Natural killer cell treated with Interleukin-12 subunit alpha and Interleukin-12 subunit beta and Interleukin-15 and Interleukin-18, amount 100 ng/mL, for 72 hours (primary cell): Measurements from ENCODE around the gene JARID2. TPM values are rescaled to one million over a fixed set of nuclear protein-coding genes. Genes with fewer than 3 reads are reported as not detected.
"Not testable (repeated sequence)": the region's sequence is repeated elsewhere in the genome, so short reads cannot be mapped to it uniquely, and the experiment has no call there.

Experiments used
- ATAC-seq, 2 donors: fragments of 150-1000 bp; cut with Tn5 transposase in 1 of 2; sonication (Bioruptor Pico), chemical (Tn5 transposase) in 1 of 2; 2 replicates each; pipeline ENCODE4 v1.10.0; 2021
- DNase-seq: peaks from one replicate; pipeline ENCODE4 v3.0.0; 2022; ENCODE audit warnings: low spot score
- H3K27ac Mint-ChIP-seq, 2 donors: 1 replicate in 1 of 2; 2 replicates in 1 of 2; pipeline ENCODE4 v1.8.0; 2022; ENCODE audit warnings: mixed read lengths in 2 of 2, mild to moderate bottlenecking in 1 of 2, moderate library complexity in 1 of 2
- H3K27me3 Mint-ChIP-seq, 2 donors: 1 replicate in 1 of 2; 2 replicates in 1 of 2; pipeline ENCODE4 v1.8.0; 2022; ENCODE audit warnings: mixed read lengths in 2 of 2
- H3K36me3 Mint-ChIP-seq: one replicate; pipeline ENCODE4 v1.8.0; 2022; ENCODE audit warnings: mixed read lengths
- H3K4me1 Mint-ChIP-seq, 2 donors: 1 replicate in 1 of 2; 2 replicates in 1 of 2; pipeline ENCODE4 v1.8.0; 2022; ENCODE audit warnings: low read depth in 2 of 2, mixed read lengths in 2 of 2, mild to moderate bottlenecking in 1 of 2
- H3K4me3 Mint-ChIP-seq: one replicate; pipeline ENCODE4 v1.8.0; 2022; ENCODE audit warnings: mixed read lengths
- H3K9me3 Mint-ChIP-seq: 2 replicates; pipeline ENCODE4 v1.8.0; 2022; ENCODE audit warnings: mixed read lengths
- total RNA-seq, 2 donors: library from RNA; stranded (reverse); gene quantifications; one replicate each; pipeline ENCODE4 v1.2.3, GENCODE V29; 2022

JARID2 gene
- total RNA-seq, 2 donors from 2014 or later, result 28.6 to 34.9 TPM

DNA sequence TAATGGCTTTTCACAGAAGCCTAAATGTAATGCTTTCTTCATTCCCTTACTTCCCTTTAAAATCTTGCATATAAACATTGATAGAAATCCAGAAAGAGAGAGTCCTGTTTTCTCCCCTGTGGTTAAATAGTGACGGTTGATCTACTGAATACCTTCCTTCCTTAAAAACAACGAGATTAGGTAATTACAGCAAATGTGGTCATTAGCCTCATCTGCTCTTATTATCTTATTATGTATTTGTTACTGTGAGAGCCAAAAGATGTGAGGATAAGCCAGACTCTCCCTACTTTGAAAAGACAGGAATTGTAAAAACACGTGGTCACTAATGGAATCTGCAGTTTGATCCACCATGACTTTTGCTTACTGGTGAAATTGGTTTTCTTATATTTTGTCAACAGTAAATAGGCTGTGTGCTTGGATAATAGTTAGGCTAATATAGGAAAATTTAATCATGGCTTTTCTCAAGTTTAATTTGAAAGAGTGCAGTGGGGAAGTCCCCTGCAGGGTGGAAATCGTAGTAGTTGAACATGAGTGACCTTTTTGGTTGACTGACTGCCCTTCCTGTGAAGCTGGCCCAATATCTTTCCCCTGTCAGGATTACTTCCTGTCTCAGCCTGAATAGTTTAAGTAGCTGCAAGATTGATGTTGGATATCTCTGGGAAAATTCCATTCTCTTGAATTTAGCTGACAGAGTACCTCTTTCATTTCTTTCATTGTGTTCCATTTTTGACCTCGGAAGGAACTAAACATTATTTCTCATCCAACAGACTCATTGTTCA, 62.8 kb downstream of the JARID2 start:
- Mint-ChIP-seq H3K9me3 (no peaks in the 10 kb centered on the region), H3K27ac (peak overlapping the region; percentile 66 to 89), H3K36me3 (no peaks in the 10 kb centered on the region), H3K4me3 (peak overlapping the region; percentile 81), H3K4me1 (peaks cover 66 to 67% of the 10 kb centered on the region in 2 donors), H3K27me3 (no peaks in the 10 kb centered on the region)
- DNase-seq, result no peak
- no peak for ATAC-seq

DNA sequence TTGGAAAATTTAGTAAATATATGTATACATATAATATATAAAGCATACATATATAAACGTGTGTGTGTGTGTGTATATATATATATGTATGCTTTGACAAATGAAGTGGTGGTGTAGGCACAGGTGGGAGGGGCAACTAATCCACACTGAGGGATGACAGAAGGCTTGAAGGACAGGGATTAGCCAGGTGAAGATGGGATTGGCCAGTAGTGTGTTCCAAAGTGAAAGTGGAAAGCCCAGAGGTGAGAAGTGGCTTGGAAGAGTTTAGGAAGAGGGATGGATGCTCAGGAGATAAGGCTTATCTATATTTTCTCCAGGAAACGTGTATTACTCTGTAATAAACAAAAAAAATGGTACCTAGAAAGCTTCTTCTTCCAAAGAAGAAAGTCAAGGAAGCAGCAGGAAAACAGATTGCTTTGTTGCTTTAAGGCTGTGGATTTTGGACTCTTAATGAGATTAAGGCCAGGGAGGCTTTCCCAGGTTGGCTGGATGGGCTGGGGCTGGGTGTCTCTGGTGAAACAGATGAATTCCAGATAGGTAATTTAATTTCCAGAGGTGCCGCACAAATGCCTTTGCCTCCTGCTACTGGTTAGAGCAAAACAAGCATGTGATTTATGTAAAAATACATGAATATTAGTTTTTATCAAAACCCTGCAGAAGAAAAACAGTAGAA, 63.9 kb downstream of the JARID2 start:
- H3K4me1 Mint-ChIP-seq, result peaks cover 65 to 68% of the 10 kb centered on the region in 2 donors
- no peaks in the 10 kb centered on the region for H3K27me3 Mint-ChIP-seq
- no peaks in the 10 kb centered on the region for H3K9me3 Mint-ChIP-seq
- no peak for DNase-seq
- H3K27ac Mint-ChIP-seq, result peak overlapping the region; percentile 66 to 89
- no peak for ATAC-seq
- H3K36me3 Mint-ChIP-seq, result no peaks in the 10 kb centered on the region
- no peak overlapping the region for H3K4me3 Mint-ChIP-seq

- peaks cover 60 to 61% of the 10 kb centered on the region in 2 donors for H3K4me1 Mint-ChIP-seq
- H3K36me3 Mint-ChIP-seq, result no peaks in the 10 kb centered on the region
- H3K9me3 Mint-ChIP-seq, result no peaks in the 10 kb centered on the region
- H3K27me3 Mint-ChIP-seq, result no peaks in the 10 kb centered on the region
- H3K4me3 Mint-ChIP-seq, result no peak overlapping the region
- peak overlapping the region in 1 of 2 donors; percentile 89 for H3K27ac Mint-ChIP-seq
- no peak for ATAC-seq
- DNase-seq, result no peak
These were observed 64.8 kb downstream of the JARID2 start for GRCh38 chr6:15310680-15311079.

DNA sequence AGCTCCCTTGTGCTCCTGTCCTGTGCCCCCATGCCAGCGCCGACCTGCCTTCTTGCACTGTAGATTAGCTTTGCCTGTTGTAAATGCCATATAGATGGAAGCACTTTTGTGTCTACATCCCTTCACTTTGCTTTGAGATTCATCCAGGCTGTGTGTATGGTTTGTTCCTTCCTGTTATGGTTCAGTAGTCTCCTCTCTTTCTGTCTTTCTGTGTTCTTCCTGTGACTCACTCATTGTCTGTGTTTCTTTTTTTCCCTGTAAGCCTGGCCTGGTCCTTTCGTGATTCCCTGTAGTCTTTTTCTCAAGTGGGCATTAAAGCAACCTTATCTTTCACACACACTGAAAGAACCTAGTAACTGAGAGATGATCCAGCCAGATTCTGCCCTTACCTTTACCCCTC, 66.6 kb downstream of the JARID2 start:
- DNase-seq, result no peak
- peak overlapping the region; percentile 28 for H3K4me3 Mint-ChIP-seq

DNA sequence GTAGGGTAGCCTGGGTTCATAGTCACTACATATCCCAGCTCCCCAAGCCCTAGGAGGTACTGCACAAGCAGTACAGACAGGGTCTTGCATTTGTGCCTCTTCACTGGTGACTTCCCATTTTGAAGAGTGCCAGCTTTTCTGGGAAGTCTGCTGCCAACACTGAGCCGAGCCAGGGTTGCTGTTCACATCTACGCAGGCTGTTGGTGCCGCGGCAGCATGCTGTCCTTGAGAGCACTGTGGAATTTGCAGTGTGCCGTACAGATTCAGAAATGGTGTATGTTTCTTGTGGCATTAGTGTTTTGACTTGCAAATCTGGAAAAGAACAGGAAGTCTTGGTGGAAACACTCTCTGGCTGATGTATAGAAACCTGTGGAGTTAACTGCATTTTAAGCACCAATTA, 67.5 kb downstream of the JARID2 start:
- ATAC-seq, result no peak
- Mint-ChIP-seq H3K27ac (peak overlapping the region; percentile 31 to 77), H3K4me1 (peaks cover 60 to 72% of the 10 kb centered on the region in 2 donors), H3K36me3 (no peaks in the 10 kb centered on the region), H3K27me3 (no peaks in the 10 kb centered on the region), H3K9me3 (no peaks in the 10 kb centered on the region), H3K4me3 (peak overlapping the region; percentile 28)
- DNase-seq, result no peak

More for the DNA sequence above, 66.6 kb downstream of the JARID2 start:
- Mint-ChIP-seq H3K4me1 (peaks cover 60 to 72% of the 10 kb centered on the region in 2 donors), H3K27me3 (no peaks in the 10 kb centered on the region), H3K9me3 (no peaks in the 10 kb centered on the region), H3K27ac (peak overlapping the region; percentile 31 to 77), H3K36me3 (no peaks in the 10 kb centered on the region)
- ATAC-seq, result peak; percentile 62 to 68

DNA sequence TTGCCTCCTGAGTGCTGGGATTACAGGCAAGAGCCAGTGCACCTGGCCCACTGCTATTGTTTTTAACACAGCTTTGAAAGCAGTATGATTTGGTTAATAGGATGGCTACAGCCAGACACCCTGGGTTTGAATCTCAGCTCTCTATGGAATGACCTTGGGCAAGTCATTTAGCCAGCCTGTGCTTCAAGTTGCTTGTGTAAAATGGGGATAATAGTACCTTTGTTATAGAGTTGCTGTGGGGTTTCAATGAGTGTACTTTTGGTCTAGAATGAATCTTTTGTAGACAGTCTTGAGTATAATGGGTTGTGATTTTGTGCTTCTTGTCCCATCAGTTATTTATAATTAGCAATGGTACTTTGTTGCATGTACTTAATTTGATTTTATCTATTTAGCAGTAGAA, 70.9 kb downstream of the JARID2 start:
- peak overlapping the region in 1 of 2 donors; percentile 82 for H3K27ac Mint-ChIP-seq
- no peak overlapping the region for H3K4me3 Mint-ChIP-seq
- DNase-seq (no peak), ATAC-seq (no peak)
- peaks cover 76 to 78% of the 10 kb centered on the region in 2 donors for H3K4me1 Mint-ChIP-seq
- no peaks in the 10 kb centered on the region for H3K36me3 Mint-ChIP-seq
- H3K9me3 Mint-ChIP-seq, result no peaks in the 10 kb centered on the region
- no peaks in the 10 kb centered on the region for H3K27me3 Mint-ChIP-seq

DNA sequence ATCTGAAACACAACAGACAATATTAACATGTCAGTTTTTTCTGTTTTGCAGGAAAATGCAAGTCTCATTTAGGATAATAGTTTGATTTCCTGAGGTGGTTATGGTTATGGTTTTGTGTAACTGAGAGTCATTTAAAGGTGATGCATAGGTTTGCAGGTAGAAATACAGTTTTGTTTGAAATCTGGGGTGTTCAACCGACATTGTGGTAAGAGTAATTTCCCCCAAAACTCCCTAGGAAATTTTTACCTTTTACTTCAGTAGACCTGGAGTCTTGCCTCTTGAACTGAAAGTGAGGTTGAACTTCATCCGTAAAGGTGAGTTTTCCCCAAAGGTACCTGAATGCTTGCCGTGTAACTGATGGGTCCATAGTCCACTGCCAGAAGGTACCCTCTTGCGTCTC, 71.4 kb downstream of the JARID2 start:
- H3K36me3 Mint-ChIP-seq, result no peaks in the 10 kb centered on the region
- H3K9me3 Mint-ChIP-seq, result no peaks in the 10 kb centered on the region
- H3K27ac Mint-ChIP-seq, result peak overlapping the region; percentile 54 to 82
- H3K4me1 Mint-ChIP-seq, result peaks cover 77 to 82% of the 10 kb centered on the region in 2 donors
- H3K4me3 Mint-ChIP-seq, result no peak overlapping the region
- DNase-seq (no peak), ATAC-seq (no peak)
- no peaks in the 10 kb centered on the region for H3K27me3 Mint-ChIP-seq

DNA sequence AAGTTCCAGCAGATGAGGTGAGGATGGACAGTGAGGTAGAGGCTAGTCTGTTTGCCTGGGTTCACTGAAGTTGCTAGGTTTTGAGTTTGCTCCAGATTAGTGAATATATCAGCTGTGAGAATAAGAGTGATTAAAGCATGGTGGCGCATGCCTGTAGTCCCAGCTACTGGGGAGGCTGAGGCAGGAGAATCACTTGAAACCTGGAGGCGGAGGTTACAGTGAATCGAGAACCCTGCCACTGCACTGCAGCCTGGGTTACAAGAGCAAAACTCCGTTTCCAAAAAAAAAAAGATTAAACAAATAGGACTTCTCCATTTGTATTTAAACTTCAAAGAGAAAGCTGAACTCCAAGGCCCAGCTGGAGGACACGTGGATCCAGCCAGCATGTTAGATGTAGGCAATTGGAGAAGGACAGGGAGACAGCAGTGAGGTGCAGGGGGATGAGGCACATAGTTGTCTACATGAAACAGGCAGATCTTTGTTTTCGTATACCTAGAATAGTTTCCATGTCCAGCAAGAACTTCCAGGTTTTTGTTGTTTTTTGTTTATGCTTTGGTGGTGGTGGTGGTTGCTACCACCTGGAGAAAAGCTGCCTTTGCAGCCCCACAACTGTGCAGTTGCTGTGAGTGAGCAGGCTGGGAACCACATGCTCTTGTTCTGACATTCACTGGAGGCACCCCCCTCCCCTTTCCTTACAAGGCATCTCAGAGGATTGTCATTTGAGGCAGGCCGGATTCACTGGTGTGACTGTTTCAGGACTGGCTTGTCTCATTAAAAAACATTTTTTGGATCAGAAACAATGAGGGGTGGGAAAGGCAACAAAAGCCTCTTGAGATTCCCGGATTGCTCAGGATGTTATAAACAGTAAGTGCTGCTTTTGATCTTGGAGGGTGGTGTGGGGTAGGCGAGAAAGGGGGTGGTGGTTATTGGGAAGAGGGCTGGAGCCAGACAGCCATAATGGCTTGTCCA, 72.3 kb downstream of the JARID2 start:
- peaks cover 77 to 79% of the 10 kb centered on the region in 2 donors for H3K4me1 Mint-ChIP-seq
- ATAC-seq, result no peak
- H3K36me3 Mint-ChIP-seq, result no peaks in the 10 kb centered on the region
- no peaks in the 10 kb centered on the region for H3K9me3 Mint-ChIP-seq
- DNase-seq, result no peak
- H3K27me3 Mint-ChIP-seq, result no peaks in the 10 kb centered on the region
- H3K4me3 Mint-ChIP-seq, result peak overlapping the region; percentile 5
- peak overlapping the region; percentile 54 to 82 for H3K27ac Mint-ChIP-seq

- no peaks in the 10 kb centered on the region for H3K9me3 Mint-ChIP-seq
- H3K27ac Mint-ChIP-seq, result peak overlapping the region; percentile 54 to 82
- H3K4me3 Mint-ChIP-seq, result no peak overlapping the region
- no peak for ATAC-seq
- no peaks in the 10 kb centered on the region for H3K36me3 Mint-ChIP-seq
- peaks cover 70 to 72% of the 10 kb centered on the region in 2 donors for H3K4me1 Mint-ChIP-seq
- DNase-seq, result no peak
- H3K27me3 Mint-ChIP-seq, result no peaks in the 10 kb centered on the region
These were observed 73.8 kb downstream of the JARID2 start for GRCh38 chr6:15319677-15320076.

- Mint-ChIP-seq H3K4me3 (peak overlapping the region; percentile 23), H3K9me3 (no peaks in the 10 kb centered on the region)
These were observed 74.8 kb downstream of the JARID2 start for GRCh38 chr6:15320693-15321092.

GRCh38 chr6:15322184-15322583, 76.3 kb downstream of the JARID2 start:
- peak overlapping the region in 1 of 2 donors; percentile 12 for H3K27ac Mint-ChIP-seq
- H3K4me1 Mint-ChIP-seq, result peaks cover 76 to 84% of the 10 kb centered on the region in 2 donors
- no peaks in the 10 kb centered on the region for H3K9me3 Mint-ChIP-seq
- H3K4me3 Mint-ChIP-seq, result no peak overlapping the region
- DNase-seq, result no peak
- no peak for ATAC-seq
- H3K36me3 Mint-ChIP-seq, result no peaks in the 10 kb centered on the region
- no peaks in the 10 kb centered on the region for H3K27me3 Mint-ChIP-seq

More at GRCh38 chr6:15320693-15321092, 74.8 kb downstream of the JARID2 start:
- DNase-seq (no peak), ATAC-seq (no peak)
- H3K27me3 Mint-ChIP-seq, result no peaks in the 10 kb centered on the region
- peaks cover 76 to 77% of the 10 kb centered on the region in 2 donors for H3K4me1 Mint-ChIP-seq
- H3K27ac Mint-ChIP-seq, result peak overlapping the region; percentile 54 to 82
- H3K36me3 Mint-ChIP-seq, result no peaks in the 10 kb centered on the region

DNA sequence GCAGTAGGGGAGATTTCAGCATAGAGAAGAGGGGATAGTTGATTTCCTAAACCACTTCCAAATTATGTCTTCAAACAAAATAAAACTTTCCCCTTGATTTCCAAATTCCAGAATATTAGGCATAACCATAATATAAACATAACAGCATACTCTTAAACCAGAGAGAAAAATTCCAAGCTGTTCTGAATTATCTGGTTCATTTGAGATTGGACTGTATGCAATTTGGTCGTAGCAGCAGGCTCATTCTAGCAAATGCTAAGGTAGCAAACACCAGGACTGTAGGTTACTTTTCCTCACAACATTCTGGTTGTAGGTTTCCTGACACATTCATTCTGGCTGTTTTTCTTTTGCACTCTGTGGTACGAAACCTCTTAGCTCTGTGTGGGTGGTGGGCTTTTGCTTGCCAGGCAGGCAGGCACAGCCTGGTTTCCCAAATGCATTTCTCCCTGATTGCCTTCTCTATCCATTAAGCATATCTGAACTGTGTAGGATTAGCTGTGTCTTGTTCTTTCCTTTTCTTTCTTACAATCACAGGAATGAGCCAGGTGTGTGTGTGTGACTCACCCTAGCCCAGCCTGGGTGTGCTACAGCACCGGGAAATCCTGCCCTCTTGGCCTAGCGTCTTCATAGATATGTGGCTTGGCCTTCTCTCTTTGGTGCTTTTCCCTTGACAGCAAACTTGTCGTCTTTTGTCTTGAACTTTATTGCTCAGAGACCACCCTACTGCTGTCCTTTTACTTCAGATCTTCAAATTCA, 77.1 kb downstream of the JARID2 start:
- no peaks in the 10 kb centered on the region for H3K27me3 Mint-ChIP-seq
- H3K9me3 Mint-ChIP-seq, result no peaks in the 10 kb centered on the region
- H3K27ac Mint-ChIP-seq, result peak overlapping the region; percentile 12 to 45
- H3K4me3 Mint-ChIP-seq, result peak overlapping the region; percentile 4
- peaks cover 76 to 84% of the 10 kb centered on the region in 2 donors for H3K4me1 Mint-ChIP-seq
- ATAC-seq, result no peak
- no peaks in the 10 kb centered on the region for H3K36me3 Mint-ChIP-seq
- no peak for DNase-seq

- H3K9me3 Mint-ChIP-seq, H3K27me3 Mint-ChIP-seq, DNase-seq, H3K4me3 Mint-ChIP-seq, ATAC-seq, H3K36me3 Mint-ChIP-seq: not testable (repeated sequence)
- Mint-ChIP-seq H3K27ac (peak overlapping the region; percentile 12 to 45), H3K4me1 (peaks cover 74 to 84% of the 10 kb centered on the region in 2 donors)
These were observed 77.7 kb downstream of the JARID2 start for GRCh38 chr6:15323611-15324010.
